ENCODE results near the gene CYP51A1. TPM values are rescaled to one million over a fixed set of nuclear protein-coding genes. Genes with fewer than 3 reads are reported as not detected.
"Not testable (repeated sequence)": the region's sequence is repeated elsewhere in the genome, so short reads cannot be mapped to it uniquely, and the experiment has no call there.

CYP51A1 gene
- 79.8 and 89.8 TPM in 2 replicates for total RNA-seq
- long read RNA-seq, transcript CYP51A1-201 (10 exons, 3,210 nt): major isoform, 298 of 344 reads
- long read RNA-seq, transcript CYP51A1-203 (10 exons, 1,729 nt): minor isoform, 30 of 344 reads
- long read RNA-seq, partial matches to known transcripts: 7 of 344 reads
- long read RNA-seq, other reads (novel, unspliced or antisense): 8 of 344 reads

DNA sequence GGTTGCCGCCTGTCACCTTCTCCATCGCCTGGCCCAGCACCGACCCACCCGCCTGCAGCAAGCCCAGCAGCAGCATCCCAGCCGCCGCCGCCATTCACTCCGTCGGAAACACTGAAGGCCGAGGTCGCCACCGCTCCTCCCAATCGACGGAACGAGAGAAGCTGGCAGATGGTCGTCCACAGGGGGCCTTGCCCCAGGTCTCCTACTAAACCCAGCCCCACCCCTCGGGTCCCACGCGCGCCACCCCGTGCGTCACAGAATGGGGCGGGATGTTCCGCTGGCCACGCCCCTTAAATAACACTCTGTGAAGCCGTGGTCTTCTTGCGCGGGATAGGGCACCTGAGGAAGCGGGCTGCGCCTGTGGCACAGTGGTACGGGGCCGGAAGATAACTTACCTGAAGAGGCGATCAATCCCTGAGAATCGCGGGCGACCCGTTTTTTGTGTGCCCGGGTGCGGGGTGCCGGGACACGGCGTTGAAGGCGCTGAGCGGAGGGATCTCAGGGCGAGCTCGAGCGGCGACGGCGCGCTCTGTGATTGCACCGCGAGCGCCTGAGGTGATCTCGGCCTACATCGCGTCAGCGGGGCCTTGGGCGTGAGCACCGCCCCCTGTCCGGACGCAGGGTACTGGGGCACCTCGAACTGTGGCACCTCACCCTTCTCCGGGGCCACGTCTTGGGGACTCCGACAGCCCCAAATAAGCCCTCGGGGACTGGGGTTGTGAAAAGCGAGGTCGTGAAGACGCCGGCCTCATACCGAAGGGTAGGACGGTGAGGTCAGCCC lies at the start of gene CYP51A1:
Gene CYP51A1, minus strand, starts transcription at position 207 of the 781 bp plus-strand sequence. Its CDS starts 113 bp downstream, at position 94.
- H3K9me3 Mint-ChIP-seq (ENCODE audit: low read depth): no peaks in the 10 kb centered on the region
- peak within 1 kb of the TSS; percentile 100 for H3K27ac Mint-ChIP-seq
- TF ChIP-seq, protein P1, sequence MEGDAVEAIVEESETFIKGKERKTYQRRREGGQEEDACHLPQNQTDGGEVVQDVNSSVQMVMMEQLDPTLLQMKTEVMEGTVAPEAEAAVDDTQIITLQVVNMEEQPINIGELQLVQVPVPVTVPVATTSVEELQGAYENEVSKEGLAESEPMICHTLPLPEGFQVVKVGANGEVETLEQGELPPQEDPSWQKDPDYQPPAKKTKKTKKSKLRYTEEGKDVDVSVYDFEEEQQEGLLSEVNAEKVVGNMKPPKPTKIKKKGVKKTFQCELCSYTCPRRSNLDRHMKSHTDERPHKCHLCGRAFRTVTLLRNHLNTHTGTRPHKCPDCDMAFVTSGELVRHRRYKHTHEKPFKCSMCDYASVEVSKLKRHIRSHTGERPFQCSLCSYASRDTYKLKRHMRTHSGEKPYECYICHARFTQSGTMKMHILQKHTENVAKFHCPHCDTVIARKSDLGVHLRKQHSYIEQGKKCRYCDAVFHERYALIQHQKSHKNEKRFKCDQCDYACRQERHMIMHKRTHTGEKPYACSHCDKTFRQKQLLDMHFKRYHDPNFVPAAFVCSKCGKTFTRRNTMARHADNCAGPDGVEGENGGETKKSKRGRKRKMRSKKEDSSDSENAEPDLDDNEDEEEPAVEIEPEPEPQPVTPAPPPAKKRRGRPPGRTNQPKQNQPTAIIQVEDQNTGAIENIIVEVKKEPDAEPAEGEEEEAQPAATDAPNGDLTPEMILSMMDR (IDR thresholded peaks at IDR 0.05; ENCODE audit: unreplicated experiment): peak; percentile 25
- peak within 1 kb of the TSS; percentile 92 for H3K4me3 Mint-ChIP-seq (ENCODE audit: low read depth)
- H3K4me1 Mint-ChIP-seq (ENCODE audit: low read depth): peaks cover 25% of the 10 kb centered on the region
- peaks cover 5% of the 10 kb centered on the region for H3K36me3 Mint-ChIP-seq (ENCODE audit: insufficient read depth)
- DNase-seq (ENCODE audit: low spot score, unreplicated experiment): peak; percentile 89
- H3K27me3 Mint-ChIP-seq: no peaks in the 10 kb centered on the region

- Mint-ChIP-seq H3K4me1 (ENCODE audit: low read depth) (no peaks in the 10 kb centered on the region), H3K9me3 (ENCODE audit: low read depth) (peaks cover 13% of the 10 kb centered on the region), H3K27ac (peak within 1 kb of the TSS; percentile 77), H3K4me3 (ENCODE audit: low read depth) (peak within 1 kb of the TSS; percentile 74), H3K36me3 (ENCODE audit: insufficient read depth) (peaks cover 1% of the 10 kb centered on the region), H3K27me3 (peaks cover 3% of the 10 kb centered on the region)
- TF ChIP-seq, protein P1 (IDR thresholded peaks at IDR 0.05; ENCODE audit: unreplicated experiment): peak; percentile 97
- peak; percentile 96 for DNase-seq (ENCODE audit: low spot score, unreplicated experiment)
These were observed 44.9 kb upstream of the CYP51A1 start, which contains the start of gene LRRD1 for GRCh38 chr7:92178928-92179924. LRRD1 (minus strand) TSS chr7:92179142; CDS start chr7:92165202, 13,940 bp downstream.

DNA sequence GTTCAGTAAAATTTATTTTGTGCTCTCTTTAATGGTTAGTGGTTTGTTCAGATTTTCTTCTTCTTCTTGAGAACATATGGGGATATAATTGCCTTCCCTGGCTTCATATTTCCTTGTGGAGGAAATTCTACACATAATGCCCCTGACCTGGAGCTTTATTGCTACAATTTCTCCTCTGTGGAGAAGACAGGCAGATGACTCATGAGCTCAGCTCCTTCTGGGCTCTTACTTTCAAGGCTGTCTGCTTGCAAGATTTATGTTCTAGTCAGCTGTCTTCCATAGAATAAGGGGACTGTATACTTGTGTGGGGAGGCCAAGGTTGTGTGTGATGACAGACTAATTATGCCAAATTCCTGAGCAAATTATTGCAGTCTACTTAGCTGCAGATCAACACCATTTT lies 43.1 kb upstream of the CYP51A1 start:
- peaks cover 1% of the 10 kb centered on the region for H3K36me3 Mint-ChIP-seq (ENCODE audit: insufficient read depth)
- no peak for DNase-seq (ENCODE audit: low spot score, unreplicated experiment)
- H3K27ac Mint-ChIP-seq: no peak overlapping the region
- H3K27me3 Mint-ChIP-seq: peaks cover 8% of the 10 kb centered on the region
- no peak overlapping the region for H3K4me3 Mint-ChIP-seq (ENCODE audit: low read depth)
- peaks cover 6% of the 10 kb centered on the region for H3K9me3 Mint-ChIP-seq (ENCODE audit: low read depth)
- H3K4me1 Mint-ChIP-seq (ENCODE audit: low read depth): no peaks in the 10 kb centered on the region
- TF ChIP-seq, protein P1 (IDR thresholded peaks at IDR 0.05; ENCODE audit: unreplicated experiment): no peak

DNA sequence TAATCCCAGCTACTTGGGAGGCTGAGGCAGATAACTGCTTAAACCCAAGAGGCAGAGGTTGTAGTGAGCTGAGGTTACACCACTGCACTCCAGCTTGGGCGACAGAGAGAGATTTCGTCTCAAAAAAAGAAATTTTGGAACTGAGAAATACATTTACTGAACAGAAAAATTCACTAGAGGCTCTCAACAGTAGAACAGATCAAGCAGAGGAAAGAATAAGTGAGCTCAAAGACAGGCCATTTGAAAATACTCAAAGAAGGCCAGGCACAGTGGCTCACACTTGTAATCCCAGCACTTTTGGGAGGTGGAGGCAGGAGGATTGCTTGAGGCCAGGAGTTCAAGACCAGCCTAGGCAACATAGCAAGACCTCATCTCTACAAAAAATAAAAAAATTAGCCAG lies 35.3 kb upstream of the CYP51A1 start:
- H3K36me3 Mint-ChIP-seq (ENCODE audit: insufficient read depth); H3K4me1 Mint-ChIP-seq (ENCODE audit: low read depth); H3K4me3 Mint-ChIP-seq (ENCODE audit: low read depth); H3K27me3 Mint-ChIP-seq; H3K27ac Mint-ChIP-seq; H3K9me3 Mint-ChIP-seq (ENCODE audit: low read depth); DNase-seq (ENCODE audit: low spot score, unreplicated experiment): not testable (repeated sequence)

DNA sequence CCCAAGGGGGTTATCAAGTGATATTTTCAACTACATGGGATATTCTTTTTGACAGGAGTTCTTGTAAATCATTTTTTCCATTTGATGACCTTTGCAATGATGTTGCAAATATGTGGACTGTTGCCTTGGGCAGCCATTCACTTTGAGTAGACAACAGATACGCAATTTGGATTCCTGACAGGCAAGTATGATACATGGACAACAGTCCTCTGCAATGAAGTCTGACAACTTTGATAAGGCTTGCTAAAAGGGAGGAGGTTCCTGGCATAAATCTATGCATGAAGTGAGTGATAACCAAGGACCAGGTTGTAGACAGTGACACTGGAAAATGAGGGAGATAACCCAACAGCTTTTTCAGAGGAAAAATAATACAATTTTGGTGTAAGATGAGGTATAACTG lies 27.0 kb upstream of the CYP51A1 start:
- Mint-ChIP-seq H3K27me3 (no peaks in the 10 kb centered on the region), H3K9me3 (ENCODE audit: low read depth) (no peaks in the 10 kb centered on the region), H3K27ac (no peak overlapping the region), H3K4me1 (ENCODE audit: low read depth) (no peaks in the 10 kb centered on the region), H3K36me3 (ENCODE audit: insufficient read depth) (no peaks in the 10 kb centered on the region), H3K4me3 (ENCODE audit: low read depth) (no peak overlapping the region)
- DNase-seq (ENCODE audit: low spot score, unreplicated experiment): no peak
- TF ChIP-seq, protein P1 (IDR thresholded peaks at IDR 0.05; ENCODE audit: unreplicated experiment): no peak
